ENCODE results near the gene PAPOLG.
A peak's percentile ranks its signal among the peaks of the same experiment; 100 is the strongest.

The PAPOLG gene

DNA sequence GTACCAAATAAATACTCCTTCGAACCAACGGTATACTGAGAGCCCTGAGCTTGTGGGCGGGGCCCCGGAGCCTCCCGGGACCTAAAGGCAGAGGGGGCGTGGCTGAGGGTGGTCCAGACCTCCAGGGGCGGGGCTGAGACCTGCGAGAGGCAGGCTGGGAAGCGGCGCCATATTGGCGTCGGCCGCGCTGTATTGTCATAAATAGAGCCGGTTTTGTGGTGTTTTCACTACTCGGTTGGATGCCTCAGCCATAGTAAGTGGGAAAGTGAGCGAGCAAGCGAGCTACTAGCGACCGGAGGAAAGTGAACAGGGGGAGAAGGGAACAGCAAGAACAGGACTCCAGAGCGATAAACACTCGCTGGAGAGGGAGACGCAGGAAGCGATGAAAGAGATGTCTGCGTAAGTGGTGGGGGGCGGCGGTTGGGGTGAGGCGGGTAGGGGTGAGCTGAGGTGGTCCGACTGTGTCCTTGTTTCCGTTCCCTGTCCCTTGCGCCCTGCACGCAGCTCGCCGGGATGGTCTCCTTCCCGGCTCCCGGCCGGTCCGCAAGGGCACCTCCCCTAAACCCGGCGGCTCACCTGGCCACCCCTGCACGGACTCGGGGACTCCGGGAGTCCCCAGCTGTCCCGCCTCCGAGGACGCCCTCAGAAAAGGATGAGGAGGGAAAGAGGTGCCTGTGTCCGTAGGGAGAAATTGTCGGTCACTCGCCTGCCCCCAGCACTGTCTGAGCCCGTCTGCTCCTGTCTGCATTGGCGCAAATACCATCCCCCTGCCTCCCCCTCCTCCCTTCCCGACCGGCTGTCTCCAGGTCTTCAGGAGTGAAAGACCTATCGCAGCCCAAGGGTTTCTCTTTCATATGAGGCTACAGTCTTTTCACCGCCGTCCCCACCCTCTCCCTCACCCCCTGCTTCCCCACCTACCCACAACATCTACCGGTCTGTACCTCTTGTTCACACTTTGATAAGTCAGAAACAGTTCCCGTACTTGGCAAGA lies at the start of gene PAPOLG:
TSS of gene PAPOLG (plus strand) at position 172 of the 991 bp plus-strand sequence. CDS start at position 383, 211 bp downstream.
- DNase-seq = peak; percentile 99

GRCh38 chr2:60707750-60708371 lies 48.2 kb upstream of the PAPOLG start:
- no peak for DNase-seq

DNA sequence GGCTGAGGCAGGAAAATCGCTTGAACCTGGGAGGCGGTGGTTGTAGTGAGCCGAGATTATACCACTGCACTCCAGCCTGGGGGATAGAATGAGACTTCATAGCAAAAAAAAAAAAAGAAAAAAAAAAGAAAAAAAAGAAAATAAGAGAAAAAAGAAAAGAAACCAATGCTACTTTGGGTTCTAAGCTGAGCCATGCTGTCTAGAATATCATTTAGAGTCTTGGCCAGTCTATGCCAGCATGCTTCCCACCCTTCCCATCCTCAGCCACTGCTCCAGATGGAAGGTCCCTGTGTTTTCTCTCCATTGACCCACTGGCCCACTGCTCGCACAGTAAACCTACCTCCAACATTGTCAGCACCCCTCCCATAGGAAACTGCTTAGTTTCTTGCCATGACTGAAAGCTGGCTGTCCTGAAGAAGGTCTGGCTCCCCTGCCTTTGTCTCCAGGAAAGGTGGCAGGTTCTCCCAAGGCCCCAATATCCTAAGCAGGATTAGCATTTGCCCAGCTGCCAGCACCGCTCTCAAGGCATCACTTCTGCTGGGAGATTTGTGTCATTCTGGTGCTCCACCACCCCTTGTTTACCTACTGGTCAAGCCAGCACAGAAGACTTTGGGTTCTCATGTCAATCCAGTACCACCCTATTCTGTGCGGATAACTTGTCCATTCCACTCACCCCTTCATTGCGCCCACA lies 47.3 kb upstream of the PAPOLG start:
- no peak for DNase-seq

GRCh38 chr2:60710707-60711106 lies 45.4 kb upstream of the PAPOLG start:
- DNase-seq = no peak

GRCh38 chr2:60715561-60715960 lies 40.5 kb upstream of the PAPOLG start:
- no peak for DNase-seq

DNA sequence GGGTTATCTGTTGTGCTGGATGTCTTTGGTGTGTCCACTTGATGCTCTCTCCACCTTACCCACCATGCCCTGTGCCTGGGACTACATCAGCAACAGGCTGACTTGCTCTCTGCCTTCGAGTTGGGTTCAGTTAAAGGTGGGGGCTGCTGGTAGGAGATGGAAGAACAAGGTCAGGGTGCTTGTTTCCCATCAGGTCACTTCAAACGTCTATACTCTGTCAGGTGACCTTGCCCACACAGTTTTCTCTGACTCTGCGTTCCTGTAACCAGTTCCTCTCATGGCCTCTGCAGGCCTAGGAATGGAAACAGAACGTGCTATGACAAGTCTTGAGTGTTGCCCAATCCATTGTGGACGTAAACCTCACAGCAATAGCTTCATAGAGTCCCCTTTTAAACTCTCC lies 38.4 kb upstream of the PAPOLG start:
- DNase-seq = no peak

- no peak for DNase-seq
These were observed 36.7 kb upstream of the PAPOLG start for GRCh38 chr2:60719331-60719730.

DNA sequence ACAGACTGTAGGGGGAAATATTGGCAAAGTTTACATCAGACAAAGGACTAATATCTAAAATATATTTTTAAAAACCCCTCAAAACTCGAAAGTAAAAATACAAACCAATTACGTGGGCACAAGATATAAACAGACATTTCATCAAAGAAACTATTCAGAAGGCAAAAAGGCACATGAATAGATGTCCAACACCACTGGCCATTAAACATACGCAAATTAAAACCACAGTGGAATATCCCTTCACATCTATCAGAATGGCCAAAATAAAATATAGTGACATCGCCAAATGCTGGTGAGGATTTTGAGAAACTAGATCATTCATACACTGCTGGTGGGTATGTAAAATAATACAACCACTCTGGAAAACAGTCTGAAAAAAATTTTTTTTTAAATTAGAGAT lies 30.6 kb upstream of the PAPOLG start:
- DNase-seq = no peak

DNA sequence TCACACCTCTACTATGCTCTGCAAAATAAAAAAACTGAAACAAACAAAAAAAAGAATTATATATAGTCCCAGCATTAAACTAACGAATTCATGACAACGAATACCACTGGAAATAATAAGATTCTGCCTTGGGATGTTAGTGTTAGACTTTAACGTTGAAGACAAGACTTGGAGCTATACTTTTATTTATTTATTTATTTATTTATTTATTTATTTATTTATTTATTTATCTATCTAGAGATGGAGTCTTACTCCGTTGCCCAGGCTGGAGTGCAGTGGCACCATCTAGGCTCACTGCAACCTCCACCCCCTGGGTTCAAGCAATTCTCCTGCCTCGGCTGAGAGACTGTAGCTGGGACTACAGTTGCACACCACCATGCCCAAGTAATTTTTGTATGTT lies 27.2 kb upstream of the PAPOLG start:
- DNase-seq = no peak

- peak; percentile 40 for DNase-seq
These were observed 20.4 kb upstream of the PAPOLG start for GRCh38 chr2:60735496-60736250.

DNA sequence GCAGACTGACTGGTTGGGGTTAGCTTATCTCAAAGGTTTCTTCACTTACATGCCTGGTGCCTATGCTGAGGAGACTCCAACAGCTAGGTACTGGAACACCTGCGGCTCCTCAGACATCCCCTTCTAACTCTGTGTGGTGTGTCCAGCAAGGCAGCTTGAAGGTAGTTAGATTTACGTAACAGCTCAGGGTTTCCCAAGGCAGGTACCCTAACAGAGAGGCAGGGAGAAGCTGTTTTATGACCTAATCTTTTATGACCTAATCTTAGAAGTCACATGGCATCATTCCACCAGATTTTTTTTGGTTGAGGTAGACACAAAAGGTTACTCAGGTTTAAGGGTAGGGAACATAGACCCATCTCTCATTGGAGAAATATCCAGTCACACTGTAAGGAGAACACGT lies 17.4 kb upstream of the PAPOLG start:
- DNase-seq = no peak

DNA sequence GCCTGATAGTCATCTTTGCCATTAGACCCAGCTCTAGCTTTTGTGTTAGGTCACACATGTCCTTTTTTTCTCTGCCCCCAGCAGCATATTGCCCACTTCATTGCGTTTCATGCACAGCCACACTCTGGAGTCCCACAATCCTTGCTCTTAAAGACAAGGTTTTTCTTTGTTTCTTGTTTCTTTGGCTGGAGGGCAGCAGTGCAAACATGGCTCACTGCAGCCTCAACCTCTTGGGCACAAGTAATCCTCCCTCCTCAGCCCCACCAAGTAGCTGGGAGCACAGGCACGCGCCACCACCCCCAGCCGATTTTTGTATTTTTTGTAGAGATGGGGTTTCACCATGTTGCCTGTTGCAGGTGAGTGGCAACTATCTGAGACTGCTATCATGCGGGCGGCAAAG lies 16.9 kb upstream of the PAPOLG start:
- DNase-seq = no peak

GRCh38 chr2:60741576-60741975 lies 14.5 kb upstream of the PAPOLG start:
- no peak for DNase-seq

DNA sequence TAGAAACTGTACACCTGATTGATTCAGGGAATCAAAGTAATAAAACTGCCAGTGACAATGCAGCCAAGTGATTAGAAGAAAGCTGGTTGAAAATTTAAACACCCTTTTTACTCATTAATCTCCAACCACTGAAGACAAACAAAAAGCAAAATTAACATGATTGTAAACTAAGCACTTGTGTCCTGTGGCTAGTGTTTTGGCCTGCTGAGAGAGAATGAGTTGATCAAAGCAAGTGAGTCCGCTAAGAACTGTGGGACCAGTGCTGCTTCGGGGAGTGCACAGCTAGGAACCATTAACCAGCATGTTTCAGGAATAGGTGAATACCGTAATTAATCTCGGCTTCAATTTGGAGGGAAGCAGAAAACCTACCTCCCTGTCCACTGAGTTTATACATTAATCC lies 13.6 kb upstream of the PAPOLG start:
- no peak for DNase-seq

DNA sequence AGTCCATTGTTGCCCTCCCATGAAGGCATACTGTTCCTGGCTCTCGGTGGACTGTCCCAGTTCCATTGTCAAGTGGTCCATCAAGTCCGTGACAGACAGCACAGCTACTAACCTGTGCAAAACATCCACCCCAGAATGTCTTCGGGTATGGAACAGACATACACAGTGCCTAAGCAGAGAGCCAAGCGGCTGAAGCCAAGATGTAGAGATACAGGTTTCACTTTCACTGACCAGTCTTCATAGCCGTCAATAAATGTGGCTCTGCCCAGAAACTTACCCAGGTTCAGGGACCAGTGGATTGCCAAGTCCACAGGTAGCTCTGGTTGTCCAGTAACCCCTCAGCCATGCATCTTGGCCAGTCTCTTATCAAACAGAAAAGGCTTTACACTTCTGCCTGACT lies 10.7 kb upstream of the PAPOLG start:
- no peak for DNase-seq

DNA sequence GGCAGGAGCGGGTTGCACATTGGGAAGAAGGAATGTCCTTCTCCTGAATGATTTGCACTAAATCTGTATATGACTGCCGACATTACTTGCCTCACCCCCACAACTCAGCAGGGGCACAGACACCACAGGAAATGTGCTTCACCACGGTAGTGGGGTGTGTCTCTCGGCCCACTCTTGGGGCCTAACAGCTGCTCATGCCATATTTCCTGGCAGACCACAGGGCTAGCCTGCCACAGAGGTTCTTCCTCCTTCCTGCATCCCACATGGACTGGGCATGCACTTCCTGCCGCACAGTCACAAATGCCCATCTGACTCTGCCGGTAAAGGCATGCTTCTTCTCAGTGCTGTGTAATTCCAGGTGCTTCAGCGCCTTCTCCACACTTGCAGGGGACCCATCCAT lies 10.3 kb upstream of the PAPOLG start:
- DNase-seq = peak; percentile 35

DNA sequence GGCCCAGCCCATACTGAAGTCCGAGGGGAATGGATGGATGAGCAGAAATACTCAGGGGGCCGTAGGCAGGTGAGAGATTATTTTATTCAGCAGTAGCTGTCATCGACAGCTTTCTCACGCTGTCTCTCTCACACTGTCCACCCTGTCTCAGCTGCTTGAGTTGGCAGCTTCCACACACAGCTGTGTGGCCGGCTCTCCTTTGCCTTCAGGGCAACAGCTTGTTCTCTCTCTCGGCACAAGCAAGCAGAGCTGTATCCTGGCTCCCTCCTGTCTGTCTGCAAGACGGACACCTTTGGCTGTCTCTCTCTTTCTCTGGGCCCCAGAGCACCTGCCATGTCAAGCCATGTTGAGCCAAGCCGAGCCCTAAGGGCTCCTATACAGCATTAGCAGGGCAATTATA lies 9.8 kb upstream of the PAPOLG start:
- DNase-seq = no peak

GRCh38 chr2:60759654-60760053 lies 3.6 kb downstream of the PAPOLG start:
- no peak for DNase-seq

DNA sequence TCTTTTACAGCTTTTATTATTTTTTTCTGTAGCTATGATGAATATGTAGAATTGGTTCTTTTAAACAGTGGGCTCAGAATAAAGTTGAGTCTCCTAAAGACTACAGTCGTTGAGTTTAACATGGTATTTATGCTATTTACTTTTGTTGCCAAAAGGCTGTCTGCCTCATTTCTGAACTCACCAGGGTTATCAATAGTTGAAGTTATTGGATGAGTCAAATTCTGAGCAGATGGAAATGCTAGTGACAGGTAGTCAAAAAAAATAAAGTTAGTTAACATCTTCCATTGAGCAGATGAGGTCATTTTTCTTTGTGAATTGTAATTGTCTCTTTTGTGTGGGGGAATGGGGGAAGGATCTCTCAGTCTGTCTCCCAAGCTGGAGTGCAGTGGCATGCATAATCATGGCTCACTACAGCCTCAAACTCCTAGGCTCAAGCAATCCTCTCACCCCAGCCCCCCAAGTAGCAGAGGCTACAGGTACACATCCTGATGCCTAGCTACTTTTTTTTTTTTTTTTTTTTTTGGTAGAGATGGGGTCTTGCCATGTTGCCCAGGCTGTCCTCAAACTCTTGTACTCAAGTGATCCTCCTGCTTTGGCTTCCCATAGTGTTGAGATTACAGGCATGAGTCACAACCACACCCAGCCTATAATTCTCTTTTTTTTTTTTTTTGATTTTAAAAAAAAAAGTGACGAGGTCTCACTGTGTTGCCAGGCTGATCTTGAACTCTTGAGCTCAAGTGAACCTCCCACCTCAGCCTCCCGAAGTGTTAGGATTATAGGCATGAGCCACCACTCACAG lies 8.9 kb downstream of the PAPOLG start:
- no peak for DNase-seq

- DNase-seq = no peak
These were observed 10.2 kb downstream of the PAPOLG start for GRCh38 chr2:60766283-60766682.

GRCh38 chr2:60771508-60771907 lies 15.4 kb downstream of the PAPOLG start:
- no peak for DNase-seq

DNA sequence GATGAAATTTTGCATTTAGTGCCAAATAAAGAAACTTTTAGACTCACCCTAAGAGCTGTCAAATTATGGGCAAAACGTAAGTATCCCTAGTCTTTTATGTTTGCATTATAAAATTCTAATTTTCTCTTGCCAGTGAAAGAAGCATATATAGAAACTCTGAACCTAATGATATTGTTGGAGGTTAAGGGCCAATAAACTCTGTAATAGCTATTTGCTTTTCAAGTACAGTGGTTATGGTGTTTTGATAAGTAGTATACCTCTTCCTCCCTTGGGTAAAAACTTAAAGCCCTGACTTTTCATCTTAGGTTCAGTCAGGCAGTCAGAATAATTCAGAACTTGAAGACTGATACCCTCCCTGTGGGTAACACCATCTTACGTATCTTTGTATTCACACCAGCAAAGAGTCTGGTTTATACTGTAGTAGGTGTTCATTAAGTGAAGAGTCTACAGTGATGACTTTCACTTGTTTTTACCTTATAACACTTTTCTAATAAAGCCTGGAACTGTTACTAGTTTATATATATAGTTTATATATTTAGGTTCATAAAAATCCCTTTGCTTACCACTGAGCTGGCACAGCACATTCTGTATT lies 19.1 kb downstream of the PAPOLG start:
- DNase-seq = no peak

Measured in stimulated activated CD8-positive, alpha-beta memory T cell treated with anti-CD3 and anti-CD28 coated beads, Interleukin-4, amount 100 ng/mL, for 48 hours (primary cell).